Measurements from ENCODE around the gene FCRL6.

The FCRL6 gene, protein sequence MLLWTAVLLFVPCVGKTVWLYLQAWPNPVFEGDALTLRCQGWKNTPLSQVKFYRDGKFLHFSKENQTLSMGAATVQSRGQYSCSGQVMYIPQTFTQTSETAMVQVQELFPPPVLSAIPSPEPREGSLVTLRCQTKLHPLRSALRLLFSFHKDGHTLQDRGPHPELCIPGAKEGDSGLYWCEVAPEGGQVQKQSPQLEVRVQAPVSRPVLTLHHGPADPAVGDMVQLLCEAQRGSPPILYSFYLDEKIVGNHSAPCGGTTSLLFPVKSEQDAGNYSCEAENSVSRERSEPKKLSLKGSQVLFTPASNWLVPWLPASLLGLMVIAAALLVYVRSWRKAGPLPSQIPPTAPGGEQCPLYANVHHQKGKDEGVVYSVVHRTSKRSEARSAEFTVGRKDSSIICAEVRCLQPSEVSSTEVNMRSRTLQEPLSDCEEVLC

DNA sequence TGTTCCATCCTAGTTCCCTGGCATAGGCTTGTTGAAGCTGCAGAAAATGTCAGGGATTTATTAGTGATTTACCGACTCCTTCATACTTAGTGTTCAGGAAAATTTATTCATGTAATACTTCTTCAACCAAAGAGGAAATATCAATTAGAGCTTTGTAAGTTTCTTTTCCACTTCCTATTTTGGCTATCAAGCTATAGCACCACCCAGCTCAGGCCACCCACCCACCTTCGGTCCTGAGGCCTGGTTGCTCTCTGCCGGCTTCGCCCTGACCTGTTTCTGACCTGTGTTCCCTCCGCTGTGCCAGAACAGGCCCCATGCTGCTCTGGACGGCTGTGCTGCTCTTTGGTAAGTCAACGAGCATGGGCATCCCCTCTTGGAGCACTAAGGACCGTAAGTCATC lies at the start of gene FCRL6:
TSS of gene FCRL6 (plus strand) at position 250 of the 400 bp plus-strand sequence. CDS start at position 315, 65 bp downstream.
- no peak for DNase-seq

DNA sequence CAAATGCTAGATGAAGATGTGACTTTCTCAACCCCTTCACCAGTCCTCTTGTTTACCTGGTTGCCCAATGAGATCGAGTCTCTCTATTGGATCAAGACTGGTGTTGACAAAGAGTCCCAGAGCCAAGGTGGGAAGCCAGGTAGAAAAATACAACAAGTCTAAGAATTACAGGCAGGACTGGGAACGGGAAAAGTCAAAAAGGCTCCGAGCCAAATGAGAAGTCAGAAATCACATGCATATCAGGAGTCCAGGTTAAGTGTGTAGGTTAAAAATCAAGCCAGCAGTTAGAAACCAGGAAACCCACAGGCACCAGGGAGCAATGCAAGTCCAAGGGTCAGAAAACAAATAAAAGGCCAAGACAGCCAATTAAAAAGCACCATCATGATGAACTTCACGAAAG lies 48.8 kb upstream of the FCRL6 start:
- no peak for DNase-seq

DNA sequence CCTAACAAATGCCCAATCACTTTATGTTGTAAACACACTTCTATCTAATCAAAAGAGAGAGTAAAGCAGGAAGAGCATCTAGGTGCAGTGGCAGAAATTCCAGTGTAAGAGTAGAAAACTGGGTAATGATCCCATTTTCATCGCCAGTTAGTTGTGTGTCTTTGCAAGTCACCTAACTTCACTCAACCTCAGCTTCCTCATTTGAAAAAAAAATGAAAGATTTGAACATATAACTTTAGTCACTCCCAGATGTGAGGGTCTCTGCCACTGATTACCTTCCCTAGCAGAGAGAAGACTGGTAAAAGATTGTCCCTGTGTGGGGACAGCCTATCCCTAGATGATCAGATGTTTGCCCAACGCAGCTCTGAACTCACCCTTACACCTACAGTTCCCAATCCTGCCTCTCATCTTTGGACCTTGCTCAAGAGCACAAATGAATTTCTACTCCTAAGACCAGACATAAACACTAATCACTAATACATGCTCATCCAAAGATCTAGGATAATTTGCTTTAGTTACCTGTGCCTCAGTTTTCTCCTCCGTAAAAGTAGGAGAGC lies 46.6 kb upstream of the FCRL6 start:
- no peak for DNase-seq

DNA sequence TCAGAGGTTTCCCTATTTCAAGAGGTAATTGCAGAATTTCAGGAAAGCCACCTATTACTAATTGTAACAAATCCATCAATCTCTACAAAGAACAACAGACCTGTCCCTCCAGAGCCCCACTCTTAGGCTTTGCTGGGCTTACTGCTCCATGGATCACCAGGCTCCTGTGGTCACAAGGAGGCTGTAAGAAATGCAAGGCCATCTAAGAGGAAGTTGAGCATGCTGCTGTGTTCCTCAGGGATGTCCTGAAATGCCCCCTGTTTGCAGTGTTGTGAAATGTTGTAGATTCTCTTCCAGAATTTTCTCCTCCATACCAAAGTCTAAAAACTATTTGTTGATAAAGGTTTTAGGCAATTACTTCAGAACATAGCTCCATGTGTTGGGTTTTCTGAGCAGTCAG lies 45.8 kb upstream of the FCRL6 start:
- no peak for DNase-seq

DNA sequence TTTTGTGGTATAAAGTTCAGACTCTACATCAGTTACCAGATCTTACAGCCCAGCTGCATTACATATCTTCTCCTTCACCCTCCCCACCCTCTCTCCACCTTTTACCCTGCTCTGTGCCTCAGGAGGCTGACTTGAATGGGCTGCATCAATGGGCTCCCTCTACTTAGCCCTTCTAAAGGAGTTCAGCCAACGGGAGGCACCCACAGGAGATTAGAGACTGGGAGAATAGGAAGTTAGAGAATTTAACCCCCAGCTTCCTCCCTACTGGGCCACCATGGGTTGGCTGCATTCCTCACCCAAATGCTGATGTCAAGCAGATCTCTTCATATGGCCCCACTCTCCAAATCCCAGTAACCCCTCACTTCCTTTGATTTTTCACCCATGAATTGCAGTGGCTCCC lies 38.5 kb upstream of the FCRL6 start:
- DNase-seq = no peak

DNA sequence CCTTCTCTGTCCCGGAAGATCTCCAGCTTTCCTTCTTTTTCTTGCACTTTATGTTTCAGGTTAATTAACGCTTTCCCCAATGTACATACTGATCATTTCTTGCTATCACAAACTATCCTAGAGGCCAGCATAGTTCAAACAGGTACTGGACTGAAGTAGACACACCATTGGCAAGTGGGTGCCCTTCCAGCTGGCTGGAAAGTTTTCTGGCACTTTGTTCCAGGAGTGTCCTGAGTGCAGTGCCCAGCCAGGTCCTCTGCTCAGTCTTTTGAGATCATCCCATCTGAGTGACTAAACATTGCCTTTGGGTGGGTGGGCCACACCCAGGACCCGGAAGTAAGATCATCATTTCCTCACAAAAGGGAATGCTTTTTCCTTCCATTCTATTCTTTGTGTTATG lies 36.4 kb upstream of the FCRL6 start:
- DNase-seq = no peak

DNA sequence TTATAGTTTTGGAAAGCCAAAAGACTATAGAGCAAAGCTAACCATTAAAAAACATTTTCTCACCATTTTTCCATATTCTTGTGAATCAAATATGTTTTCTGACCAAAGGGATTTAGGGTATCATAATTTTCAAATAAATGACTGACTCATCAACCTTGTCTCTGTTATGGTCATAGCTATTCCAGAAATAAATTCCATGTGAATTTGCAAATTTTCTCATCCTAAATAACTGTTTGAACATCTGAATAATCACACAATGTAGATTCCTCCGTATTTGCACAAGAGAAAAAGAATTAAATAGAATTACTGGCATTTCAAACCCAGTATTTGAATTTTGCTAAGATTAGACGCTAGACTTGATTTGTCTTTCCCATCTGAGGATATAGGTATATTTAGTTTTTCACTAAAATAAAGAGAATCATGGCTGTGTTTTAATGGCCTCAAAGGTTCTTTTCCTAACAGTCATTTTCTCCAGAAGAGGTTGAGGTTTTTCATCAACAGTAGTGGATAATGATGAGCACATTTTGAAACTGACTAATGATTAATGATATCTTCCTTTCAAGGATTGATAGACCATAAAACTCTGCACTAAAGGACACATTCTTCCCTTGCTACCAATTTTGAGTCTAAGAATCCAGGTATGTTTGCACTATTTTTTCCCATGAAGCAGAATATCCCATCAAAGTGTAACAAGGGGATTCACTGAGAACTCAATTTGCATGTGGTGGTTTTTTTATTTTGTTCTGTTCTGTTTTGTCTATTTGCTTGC lies 30.8 kb upstream of the FCRL6 start:
- DNase-seq = no peak

DNA sequence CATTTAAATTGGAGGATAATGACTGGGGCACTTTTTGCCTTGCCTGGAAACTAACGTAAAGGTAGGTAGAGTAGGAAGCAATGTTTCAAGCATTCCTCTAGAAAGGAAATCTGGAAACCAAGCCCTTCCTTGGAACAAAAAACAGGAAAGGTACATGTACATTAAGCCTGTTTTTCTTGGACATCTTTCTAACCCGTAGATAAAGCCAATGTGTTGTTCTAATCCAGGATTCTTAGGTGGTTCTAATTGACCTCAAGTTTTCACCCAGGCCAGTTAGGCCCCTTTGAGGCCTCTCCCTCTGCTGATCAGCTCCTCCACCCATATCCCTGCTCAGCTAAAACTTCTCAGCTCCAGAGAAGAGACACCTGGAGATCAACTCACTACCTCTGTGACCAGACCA lies 27.7 kb upstream of the FCRL6 start:
- no peak for DNase-seq

DNA sequence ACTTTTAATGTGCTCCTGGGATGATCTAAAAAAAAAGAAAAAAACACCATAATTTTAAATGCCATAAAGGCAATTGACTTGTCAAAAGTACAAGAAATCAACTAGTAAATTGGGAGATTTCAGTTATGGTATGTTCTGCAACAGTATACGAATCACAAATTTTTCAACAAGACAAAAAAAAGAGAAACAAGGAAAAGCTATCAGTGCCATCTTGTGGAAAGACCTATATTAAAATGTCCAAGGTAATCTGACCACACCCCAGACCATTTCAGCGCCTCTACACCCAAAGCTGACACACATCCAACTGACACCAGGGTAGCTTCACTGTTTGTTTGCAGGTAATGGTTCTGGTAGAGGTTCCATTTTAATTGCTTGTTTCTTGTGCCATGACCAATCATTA lies 26.4 kb upstream of the FCRL6 start:
- no peak for DNase-seq

DNA sequence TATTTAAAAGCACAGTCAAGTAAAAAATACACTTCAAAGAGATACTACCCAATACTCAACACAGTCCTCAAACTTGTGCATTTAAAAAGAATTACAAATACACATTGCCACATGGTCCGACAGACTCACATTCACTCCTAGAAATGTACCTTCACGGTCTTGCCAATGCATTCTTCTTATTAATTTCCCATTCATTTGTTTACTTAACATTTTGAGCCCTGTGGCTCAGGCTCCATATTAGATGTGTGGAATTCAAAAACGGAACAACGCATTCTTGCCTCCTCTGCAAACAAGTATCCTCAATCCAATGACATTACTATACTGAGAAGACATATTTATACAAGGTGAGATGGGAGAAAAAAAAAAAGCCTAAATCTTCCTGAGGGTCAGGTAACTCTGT lies 23.9 kb upstream of the FCRL6 start:
- no peak for DNase-seq

DNA sequence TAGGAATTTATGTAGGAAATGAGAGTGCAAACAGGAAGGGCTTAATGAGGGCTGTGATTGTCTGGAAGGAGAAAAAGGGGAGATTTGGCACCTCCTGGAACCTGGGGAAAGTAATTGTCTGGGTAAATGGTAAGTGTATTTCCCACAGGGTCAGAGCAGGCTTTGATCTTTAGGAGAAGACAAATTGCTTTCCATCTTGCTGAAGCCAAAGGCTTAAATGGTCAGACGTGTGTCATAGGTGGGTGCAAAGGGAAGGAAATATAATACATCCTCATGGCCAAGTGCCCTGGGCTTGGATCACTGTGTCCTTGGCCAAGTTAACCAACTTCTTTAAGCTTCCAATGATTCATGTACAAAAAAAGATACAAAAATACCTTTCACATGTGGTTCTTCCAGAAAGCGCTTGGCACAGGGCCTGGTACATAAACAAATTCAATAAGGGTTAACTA lies 22.7 kb upstream of the FCRL6 start:
- no peak for DNase-seq

DNA sequence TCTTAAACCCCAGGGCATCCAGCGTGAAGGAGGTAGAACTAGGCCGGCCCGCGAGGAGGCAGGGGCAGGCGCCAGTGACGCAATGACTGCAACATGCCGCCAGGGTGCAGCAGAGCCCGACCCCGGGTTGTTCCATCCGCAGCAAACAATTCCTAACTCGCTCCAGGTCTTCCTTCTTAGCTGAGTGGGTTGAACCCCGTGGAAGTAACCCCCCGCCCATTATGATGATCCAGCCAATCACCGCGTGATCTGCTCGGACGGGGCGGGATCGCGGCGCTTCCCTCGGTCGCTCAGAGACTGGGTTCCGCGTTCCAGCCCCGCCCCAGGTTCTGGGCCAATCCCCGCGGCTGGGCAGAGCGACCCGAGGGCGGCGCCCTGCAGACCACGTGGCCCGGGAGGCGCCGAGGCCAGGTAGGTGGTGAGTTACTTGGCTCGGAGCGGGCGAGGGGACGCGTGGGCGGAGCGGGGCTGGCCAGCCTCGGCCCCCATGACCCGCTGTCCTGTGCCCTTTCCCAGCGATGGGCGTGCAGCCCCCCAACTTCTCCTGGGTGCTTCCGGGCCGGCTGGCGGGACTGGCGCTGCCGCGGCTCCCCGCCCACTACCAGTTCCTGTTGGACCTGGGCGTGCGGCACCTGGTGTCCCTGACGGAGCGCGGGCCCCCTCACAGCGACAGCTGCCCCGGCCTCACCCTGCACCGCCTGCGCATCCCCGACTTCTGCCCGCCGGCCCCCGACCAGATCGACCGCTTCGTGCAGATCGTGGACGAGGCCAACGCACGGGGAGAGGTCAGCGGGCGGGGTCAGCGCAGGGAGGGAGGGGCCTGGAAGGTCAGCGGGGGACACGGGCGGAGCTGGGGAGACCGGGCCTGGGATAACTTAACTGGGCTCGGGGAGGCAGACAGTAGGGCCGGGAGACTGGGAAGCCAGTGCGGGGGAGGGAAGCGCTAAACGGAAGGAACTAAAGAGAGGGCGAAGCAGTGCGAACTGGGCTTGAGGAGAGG lies 21.3 kb upstream of the FCRL6 start, which contains the start of gene DUSP23:
TSS of gene DUSP23 (plus strand) at position 380 of the 1,000 bp plus-strand sequence. CDS start at position 519, 139 bp downstream.
- peak; percentile 98 for DNase-seq

DNA sequence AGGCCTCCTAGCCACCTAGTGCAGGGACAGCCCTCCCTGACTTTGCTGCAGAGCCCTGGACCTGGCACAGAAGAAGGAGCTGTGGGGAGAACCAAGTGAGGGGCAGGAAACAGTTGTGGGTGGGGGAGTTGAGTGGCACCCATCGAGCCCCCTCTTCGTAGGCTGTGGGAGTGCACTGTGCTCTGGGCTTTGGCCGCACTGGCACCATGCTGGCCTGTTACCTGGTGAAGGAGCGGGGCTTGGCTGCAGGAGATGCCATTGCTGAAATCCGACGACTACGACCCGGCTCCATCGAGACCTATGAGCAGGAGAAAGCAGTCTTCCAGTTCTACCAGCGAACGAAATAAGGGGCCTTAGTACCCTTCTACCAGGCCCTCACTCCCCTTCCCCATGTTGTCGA lies 20.2 kb upstream of the FCRL6 start:
- no peak for DNase-seq

DNA sequence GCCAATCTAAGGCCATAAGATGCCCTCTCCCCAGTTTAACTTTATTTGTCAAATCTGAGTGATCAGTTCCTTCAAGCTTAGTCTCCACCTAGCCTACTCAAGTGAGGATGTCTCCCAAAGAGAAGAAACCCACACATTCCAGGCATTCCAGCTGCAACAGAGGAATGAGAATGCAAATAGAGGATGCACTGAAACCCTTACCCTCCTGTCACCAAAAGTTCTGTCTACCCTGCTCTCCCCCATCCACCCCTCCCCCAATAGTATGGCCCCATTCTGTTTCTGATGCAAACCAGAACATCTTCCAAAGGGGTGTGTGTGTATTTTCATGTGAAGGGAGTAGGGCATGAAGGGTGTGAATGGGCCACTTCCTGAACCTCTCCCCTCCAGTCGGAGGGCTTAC lies 18.4 kb upstream of the FCRL6 start:
- no peak for DNase-seq

DNA sequence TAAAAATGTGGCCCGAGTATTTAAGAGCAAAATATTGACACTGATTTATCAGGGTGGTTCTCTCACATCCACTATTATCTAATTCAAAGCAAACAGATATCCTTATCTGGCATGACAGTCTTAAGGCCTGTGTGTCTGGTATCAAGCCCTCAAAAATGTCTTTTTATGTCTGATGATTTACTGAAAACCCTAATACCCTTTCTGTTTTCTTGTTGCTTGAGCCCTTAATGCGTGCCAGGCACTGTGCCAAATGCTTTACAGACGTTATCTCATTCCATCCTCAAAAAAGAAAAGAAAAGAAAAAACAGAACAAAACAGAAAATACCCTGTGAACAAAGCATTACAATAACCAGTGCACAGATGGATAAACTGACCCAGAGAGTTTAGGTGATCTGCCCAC lies 15.7 kb upstream of the FCRL6 start:
- DNase-seq = no peak

DNA sequence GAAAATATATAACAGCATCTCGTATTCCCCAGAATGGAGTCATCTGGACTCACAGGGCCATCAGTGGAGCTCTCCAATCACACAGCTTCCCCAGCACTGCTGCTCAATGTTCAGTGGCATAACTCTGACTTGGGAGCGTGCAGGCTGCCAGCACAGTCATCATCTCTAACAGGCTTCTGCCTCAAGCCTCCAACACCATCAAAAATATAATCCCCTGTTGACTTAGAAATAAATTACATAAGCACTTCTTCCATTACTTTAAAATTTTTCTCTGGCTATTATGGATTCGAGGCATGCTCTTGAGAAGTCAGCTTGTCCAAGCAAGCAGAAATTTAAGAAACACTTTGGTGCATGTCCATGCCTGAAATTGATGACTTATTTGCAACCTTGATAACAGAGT lies 15.2 kb upstream of the FCRL6 start:
- no peak for DNase-seq

DNA sequence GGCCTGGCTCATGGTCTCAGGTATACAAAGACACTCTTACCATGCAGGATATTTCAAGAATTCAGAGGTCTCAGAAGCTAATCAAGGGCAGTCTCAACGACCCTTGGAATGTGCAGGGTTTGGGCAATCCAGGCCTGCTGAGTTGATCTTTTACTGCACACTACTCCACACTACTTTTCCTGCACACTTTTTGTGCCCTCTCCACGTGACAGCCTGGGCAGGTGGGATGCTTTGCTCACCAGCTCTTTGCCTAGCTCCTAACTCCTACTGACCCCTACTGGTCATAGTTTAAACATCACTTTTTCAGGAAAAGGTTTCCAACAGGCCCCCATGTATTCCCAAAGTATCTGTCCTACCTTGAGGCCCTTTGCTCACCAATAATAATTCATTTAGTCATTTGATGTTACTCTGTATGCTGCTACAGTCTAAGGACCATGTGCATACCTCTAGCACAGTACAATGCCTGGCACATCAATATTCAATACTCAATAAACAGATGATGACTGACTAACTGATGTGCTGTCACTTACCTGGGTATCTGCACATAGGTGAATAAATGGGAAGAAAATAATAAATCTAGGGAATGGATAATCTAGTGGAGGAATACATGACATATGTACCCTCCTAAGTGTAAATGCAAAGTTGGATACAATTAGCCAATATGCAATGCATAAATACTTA lies 11.8 kb upstream of the FCRL6 start:
- DNase-seq = peak; percentile 44

DNA sequence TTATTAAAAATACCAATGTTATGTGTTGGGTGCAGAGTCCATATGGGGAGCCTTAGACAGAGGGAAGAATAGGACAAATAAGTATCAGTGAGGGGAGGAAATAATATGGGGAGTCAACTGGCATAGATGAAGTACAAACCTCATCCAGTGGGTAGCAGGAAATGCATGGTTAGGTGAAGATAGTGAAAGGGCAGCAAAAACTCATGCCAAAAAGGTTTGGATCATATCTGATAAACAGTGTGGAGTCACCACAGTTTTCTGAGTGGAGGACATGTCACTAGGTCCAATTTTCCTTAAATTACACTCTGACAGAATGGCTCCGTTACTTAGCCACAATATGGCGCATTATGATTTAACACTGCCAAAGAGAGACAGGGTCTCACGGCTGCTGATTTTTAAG lies 11.1 kb upstream of the FCRL6 start:
- DNase-seq = no peak

DNA sequence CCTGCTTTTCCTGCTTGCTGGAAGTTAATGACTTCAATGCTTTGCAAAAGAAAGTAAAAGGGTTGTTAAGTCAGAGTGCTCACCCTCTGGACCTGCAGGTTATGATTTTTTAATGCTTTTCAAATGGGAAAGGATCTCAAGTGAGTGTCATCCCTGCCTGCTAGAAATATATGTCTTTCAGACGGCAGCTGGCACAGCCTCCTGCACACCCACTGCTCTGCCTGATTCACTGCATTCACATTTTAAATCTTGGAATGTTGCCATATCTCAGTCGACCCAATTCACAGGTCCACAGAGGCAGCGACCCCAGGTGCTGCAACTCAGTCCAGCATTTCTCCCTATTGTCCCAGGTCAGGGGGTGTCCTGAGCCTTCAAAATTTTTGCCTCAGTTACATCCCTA lies 10.7 kb upstream of the FCRL6 start:
- no peak for DNase-seq

DNA sequence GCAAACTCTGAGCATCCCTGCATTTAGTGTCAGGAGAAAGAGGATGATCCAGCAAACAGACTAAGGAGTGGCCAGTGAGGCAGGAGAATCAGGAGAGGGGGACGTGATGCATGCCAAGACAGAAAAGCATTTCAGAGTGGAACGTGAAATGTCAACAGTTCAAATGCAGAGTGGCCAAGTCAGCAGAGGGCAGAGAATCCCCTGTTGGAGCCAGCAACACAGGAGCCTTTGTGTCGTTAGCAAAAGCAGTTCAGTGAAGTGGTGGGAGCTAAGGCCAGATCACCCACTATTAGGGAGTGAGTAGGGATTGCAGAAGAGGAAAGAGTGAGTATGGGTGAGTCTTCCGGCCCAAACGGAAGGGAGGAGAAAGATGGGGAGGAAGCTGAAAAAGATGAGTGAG lies 6.6 kb upstream of the FCRL6 start:
- no peak for DNase-seq

DNA sequence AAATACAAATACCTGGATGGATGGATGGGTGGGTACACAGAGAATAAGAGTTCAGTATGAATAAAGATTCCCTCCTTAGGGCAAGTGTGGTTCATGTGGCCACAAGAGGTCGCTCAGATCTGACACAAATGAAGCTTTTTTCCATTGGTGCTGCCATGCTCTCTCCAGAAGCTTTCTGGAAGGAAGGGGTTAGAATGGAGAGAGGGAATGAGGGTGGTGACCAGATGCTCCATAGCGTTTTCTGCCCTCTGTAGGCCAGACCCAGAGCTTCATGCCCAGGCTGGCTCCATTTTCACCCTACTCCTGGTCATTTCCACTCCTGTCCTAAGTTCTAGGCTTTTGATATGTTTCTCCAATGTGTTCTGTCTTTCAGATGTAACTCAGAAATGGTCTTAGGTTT lies 3.3 kb upstream of the FCRL6 start:
- DNase-seq = peak; percentile 49

DNA sequence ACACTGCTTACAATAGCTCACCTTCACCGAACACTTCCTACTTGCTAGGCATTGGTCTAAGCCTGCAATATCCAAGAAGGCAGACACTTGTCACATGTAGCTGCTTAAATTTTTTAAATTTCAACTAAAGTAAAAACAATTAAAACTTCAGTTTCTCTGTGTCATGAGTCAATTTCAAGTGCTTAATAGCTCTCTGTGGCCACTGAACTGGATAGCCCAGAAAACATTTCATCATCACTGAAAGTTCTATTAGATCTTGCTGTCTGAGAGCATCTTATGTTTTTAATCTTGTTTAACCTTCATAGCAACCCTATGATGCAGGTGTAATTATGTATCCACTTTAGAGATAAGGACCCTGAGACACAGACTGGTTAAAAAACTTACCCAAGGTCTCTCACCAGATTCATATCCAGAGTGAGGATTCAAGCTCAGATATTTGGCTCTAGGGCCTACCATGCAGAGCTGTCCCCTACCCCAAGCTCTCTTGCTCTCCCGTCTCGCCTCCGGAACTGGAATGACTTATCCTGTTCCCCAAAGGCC lies 2.6 kb upstream of the FCRL6 start:
- no peak for DNase-seq

Measured in CD4-positive, alpha-beta T cell treated with Interleukin-4 for 4 hours (primary cell).